LNCAP (cell line): ENCODE measurements around the gene ABI3BP.

Experiments
- CTCF ChIP-seq: fragments of 450-650 bp; IDR thresholded peaks from 2 replicates; pipeline ENCODE4 v1.5.1; 2017; ENCODE audit warnings: mild to moderate bottlenecking

The ABI3BP gene

GRCh38 chr3:100717063-100717462, 276.2 kb downstream of the ABI3BP start:
- no peak for TF ChIP-seq CTCF

- no peak for TF ChIP-seq CTCF
Measured at GRCh38 chr3:100715176-100715575, 278.0 kb downstream of the ABI3BP start.

- no peak; the same call in 1 of the 2 replicates for TF ChIP-seq CTCF
Measured at GRCh38 chr3:100710261-100710968, 282.8 kb downstream of the ABI3BP start.

- no peak for TF ChIP-seq CTCF
Measured at GRCh38 chr3:100709842-100710260, 283.4 kb downstream of the ABI3BP start.

GRCh38 chr3:100708989-100709841, 284.0 kb downstream of the ABI3BP start, which contains the start of gene TFG:
Gene TFG, plus strand, starts transcription at chr3:100709494. Its CDS starts 4,192 bp downstream, at chr3:100713686.
- TF ChIP-seq CTCF: no peak

GRCh38 chr3:100708644-100708988, 284.6 kb downstream of the ABI3BP start:
- TF ChIP-seq CTCF: no peak

- no peak for TF ChIP-seq CTCF
Measured at GRCh38 chr3:100706365-100706764, 286.9 kb downstream of the ABI3BP start.
